Natural killer cell treated with Interleukin-12 subunit alpha and Interleukin-12 subunit beta and Interleukin-15 and Interleukin-18, amount 100 ng/mL, for 72 hours (primary cell): ENCODE results near the gene S1PR3. TPM values are rescaled to one million over a fixed set of nuclear protein-coding genes. Genes with fewer than 3 reads are reported as not detected.
"Not testable (repeated sequence)": the region's sequence is repeated elsewhere in the genome, so short reads cannot be mapped to it uniquely, and the experiment has no call there.

ENCODE experiments used
- ATAC-seq, 2 donors: fragments of 150-1000 bp; cut with Tn5 transposase in 1 of 2; sonication (Bioruptor Pico), chemical (Tn5 transposase) in 1 of 2; 2 replicates each; pipeline ENCODE4 v1.10.0; 2021
- DNase-seq: peaks from one replicate; pipeline ENCODE4 v3.0.0; 2022; ENCODE audit warnings: low spot score
- H3K27ac Mint-ChIP-seq, 2 donors: 1 replicate in 1 of 2; 2 replicates in 1 of 2; pipeline ENCODE4 v1.8.0; 2022; ENCODE audit warnings: mixed read lengths in 2 of 2, mild to moderate bottlenecking in 1 of 2, moderate library complexity in 1 of 2
- H3K27me3 Mint-ChIP-seq, 2 donors: 1 replicate in 1 of 2; 2 replicates in 1 of 2; pipeline ENCODE4 v1.8.0; 2022; ENCODE audit warnings: mixed read lengths in 2 of 2
- H3K36me3 Mint-ChIP-seq: one replicate; pipeline ENCODE4 v1.8.0; 2022; ENCODE audit warnings: mixed read lengths
- H3K4me1 Mint-ChIP-seq, 2 donors: 1 replicate in 1 of 2; 2 replicates in 1 of 2; pipeline ENCODE4 v1.8.0; 2022; ENCODE audit warnings: low read depth in 2 of 2, mixed read lengths in 2 of 2, mild to moderate bottlenecking in 1 of 2
- H3K4me3 Mint-ChIP-seq: one replicate; pipeline ENCODE4 v1.8.0; 2022; ENCODE audit warnings: mixed read lengths
- H3K9me3 Mint-ChIP-seq: 2 replicates; pipeline ENCODE4 v1.8.0; 2022; ENCODE audit warnings: mixed read lengths
- total RNA-seq, 2 donors: library from RNA; stranded (reverse); gene quantifications; one replicate each; pipeline ENCODE4 v1.2.3, GENCODE V29; 2022

The S1PR3 gene
- not detected for total RNA-seq

GRCh38 chr9:88991066-88992034 lies at the start of gene S1PR3:
Gene S1PR3 (plus strand): TSS chr9:88991468. CDS start chr9:89001201, 9,733 bp downstream.
- no peak for DNase-seq
- no peaks in the 10 kb centered on the region for H3K36me3 Mint-ChIP-seq
- ATAC-seq, result no peak
- H3K27me3 Mint-ChIP-seq, result peaks cover 55 to 71% of the 10 kb centered on the region in 2 donors
- H3K9me3 Mint-ChIP-seq, result no peaks in the 10 kb centered on the region
- H3K4me1 Mint-ChIP-seq, result peaks cover 9 to 12% of the 10 kb centered on the region in 2 donors
- no peak within 1 kb of the TSS for H3K4me3 Mint-ChIP-seq
- H3K27ac Mint-ChIP-seq, result no peak within 1 kb of the TSS

- not testable (repeated sequence) for DNase-seq, ATAC-seq
Measured at GRCh38 chr9:88941586-88941985, 49.7 kb upstream of the S1PR3 start.

DNA sequence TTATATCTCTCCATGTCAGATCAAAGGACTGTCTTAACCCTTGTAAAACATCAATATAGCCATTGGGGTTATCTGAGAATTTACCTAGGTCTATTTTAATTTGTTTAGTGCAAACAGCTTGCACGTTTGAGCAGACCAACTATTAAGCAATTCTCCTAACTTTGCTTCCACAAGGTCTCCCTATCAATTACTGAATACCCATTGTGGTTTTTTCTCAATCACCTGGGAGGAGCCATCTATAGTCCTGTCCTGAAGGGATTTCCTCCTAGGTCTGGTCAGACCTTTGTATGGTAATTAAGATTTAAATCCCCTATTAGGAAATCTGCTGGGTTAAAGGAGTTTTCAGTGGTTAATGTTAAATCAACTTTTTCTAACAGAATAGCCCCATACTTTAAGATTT lies 48.9 kb upstream of the S1PR3 start:
- no peaks in the 10 kb centered on the region for H3K9me3 Mint-ChIP-seq
- DNase-seq (no peak), ATAC-seq (no peak)
- H3K4me1 Mint-ChIP-seq, result no peaks in the 10 kb centered on the region
- peaks cover 22 to 44% of the 10 kb centered on the region in 2 donors for H3K27me3 Mint-ChIP-seq
- H3K36me3 Mint-ChIP-seq, result no peaks in the 10 kb centered on the region
- H3K4me3 Mint-ChIP-seq, result no peak overlapping the region
- no peak overlapping the region for H3K27ac Mint-ChIP-seq

More at GRCh38 chr9:88941586-88941985, 49.7 kb upstream of the S1PR3 start:
- H3K4me1 Mint-ChIP-seq, H3K36me3 Mint-ChIP-seq, H3K9me3 Mint-ChIP-seq, H3K27ac Mint-ChIP-seq, H3K4me3 Mint-ChIP-seq: not testable (repeated sequence)
- H3K27me3 Mint-ChIP-seq, result peaks cover 24 to 50% of the 10 kb centered on the region in 2 donors

GRCh38 chr9:88945636-88946333 lies 45.5 kb upstream of the S1PR3 start:
- Mint-ChIP-seq H3K36me3 (no peaks in the 10 kb centered on the region), H3K4me3 (no peak overlapping the region), H3K27ac (no peak overlapping the region), H3K4me1 (peaks cover 0 to 7% of the 10 kb centered on the region in 2 donors), H3K27me3 (peaks cover 34 to 48% of the 10 kb centered on the region in 2 donors), H3K9me3 (no peaks in the 10 kb centered on the region)
- no peak for ATAC-seq
- no peak for DNase-seq

DNA sequence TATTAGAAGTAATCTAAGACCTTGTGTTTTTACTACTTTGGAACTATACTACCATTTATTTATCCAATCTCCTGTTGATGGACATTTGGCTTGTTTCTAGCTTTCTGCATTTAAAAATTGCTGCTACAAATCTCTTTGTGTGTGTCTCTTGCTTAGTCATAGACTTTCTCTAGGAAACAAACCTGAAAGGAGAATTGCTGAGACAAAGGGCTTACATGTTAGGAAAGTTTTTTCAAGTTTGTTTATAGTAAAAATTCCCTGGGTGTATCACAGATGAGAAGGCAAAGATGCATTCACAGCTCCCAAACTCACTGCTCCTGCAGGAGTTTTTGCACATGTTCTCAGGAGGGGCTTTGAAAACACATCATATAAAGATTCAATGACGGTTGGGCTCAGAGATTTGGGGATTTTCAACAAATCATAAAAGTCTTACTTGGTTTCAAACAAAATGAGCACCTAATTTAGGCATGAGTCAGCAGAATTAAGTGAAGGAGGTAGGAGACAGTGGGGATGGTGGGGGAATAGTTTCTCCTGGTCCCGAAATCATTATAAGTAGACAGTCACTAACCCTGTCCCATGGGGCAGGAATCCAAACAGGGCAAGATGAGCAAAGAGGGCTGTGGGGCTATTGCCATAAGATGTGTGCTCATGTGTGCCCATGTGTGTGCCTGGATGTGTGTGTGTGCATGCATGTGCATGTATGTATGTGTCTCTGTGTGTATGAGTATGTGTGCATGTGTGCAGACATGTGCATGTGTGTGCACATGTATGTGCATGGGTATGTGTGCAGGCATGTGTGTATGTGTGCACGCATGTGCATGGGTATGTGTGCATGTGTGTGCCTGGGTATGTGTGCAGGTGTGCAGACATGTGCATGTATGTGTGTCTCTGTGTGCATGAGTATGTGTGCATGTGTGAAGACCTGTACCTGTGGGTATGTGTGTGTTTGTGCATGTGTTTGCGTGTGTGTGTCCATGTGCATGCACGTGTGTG lies 43.4 kb upstream of the S1PR3 start:
- no peak overlapping the region for H3K4me3 Mint-ChIP-seq
- no peak for ATAC-seq
- peaks cover 0 to 7% of the 10 kb centered on the region in 2 donors for H3K4me1 Mint-ChIP-seq
- peaks cover 34 to 49% of the 10 kb centered on the region in 2 donors for H3K27me3 Mint-ChIP-seq
- H3K36me3 Mint-ChIP-seq, result no peaks in the 10 kb centered on the region
- no peaks in the 10 kb centered on the region for H3K9me3 Mint-ChIP-seq
- DNase-seq, result no peak
- H3K27ac Mint-ChIP-seq, result no peak overlapping the region

DNA sequence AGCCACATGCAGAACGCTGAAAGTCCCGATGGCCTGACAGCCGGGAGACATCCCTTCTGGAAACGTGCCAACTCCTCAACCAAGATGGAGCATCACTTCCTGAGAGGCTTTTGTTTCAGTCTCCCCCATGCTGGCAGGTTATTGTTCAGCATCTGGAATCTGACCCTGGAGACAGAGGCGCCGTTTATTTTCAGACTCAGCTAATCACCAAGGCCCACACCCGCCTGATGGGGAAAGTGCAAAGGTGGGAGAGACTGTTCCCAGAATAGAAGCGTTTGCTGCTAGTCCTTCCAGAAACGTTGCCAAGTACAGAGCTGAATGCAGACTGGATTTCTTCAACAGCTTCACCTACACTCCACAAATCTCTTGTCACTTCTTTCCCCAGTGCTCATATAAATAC lies 41.8 kb upstream of the S1PR3 start:
- Mint-ChIP-seq H3K9me3 (no peaks in the 10 kb centered on the region), H3K27ac (no peak overlapping the region), H3K4me1 (peaks cover 0 to 7% of the 10 kb centered on the region in 2 donors), H3K36me3 (no peaks in the 10 kb centered on the region), H3K27me3 (peaks cover 36 to 42% of the 10 kb centered on the region in 2 donors), H3K4me3 (no peak overlapping the region)
- ATAC-seq, result no peak
- no peak for DNase-seq

DNA sequence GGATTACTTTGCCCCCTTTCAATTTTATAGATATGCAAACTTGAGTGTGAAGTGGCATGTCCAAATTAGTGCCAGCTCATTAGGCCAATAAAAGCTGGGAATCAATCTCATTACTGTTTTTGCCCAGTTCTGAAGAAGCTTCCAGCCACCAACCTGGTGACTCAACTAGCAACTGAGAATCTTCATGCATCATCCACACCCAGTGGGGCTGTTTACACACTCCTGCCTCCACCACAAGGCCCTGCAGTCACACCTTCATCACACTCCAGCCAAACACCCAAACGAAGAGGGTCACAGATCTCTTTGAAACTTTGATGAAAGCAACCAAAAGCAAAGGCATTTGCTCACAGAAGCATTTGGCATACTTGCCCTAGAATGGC lies 41.3 kb upstream of the S1PR3 start:
- ATAC-seq, result peak in 1 of 2 donors; percentile 67
- H3K27me3 Mint-ChIP-seq, result peaks cover 34 to 39% of the 10 kb centered on the region in 2 donors
- peaks cover 0 to 7% of the 10 kb centered on the region in 2 donors for H3K4me1 Mint-ChIP-seq
- no peaks in the 10 kb centered on the region for H3K9me3 Mint-ChIP-seq
- H3K36me3 Mint-ChIP-seq, result no peaks in the 10 kb centered on the region
- no peak overlapping the region for H3K4me3 Mint-ChIP-seq
- H3K27ac Mint-ChIP-seq, result no peak overlapping the region
- no peak for DNase-seq

- no peak for DNase-seq
- H3K27ac Mint-ChIP-seq, result no peak overlapping the region
- peaks cover 32 to 39% of the 10 kb centered on the region in 2 donors for H3K27me3 Mint-ChIP-seq
- ATAC-seq, result no peak
- H3K4me1 Mint-ChIP-seq, result peaks cover 0 to 7% of the 10 kb centered on the region in 2 donors
- H3K36me3 Mint-ChIP-seq, result no peaks in the 10 kb centered on the region
- H3K9me3 Mint-ChIP-seq, result no peaks in the 10 kb centered on the region
- H3K4me3 Mint-ChIP-seq, result no peak overlapping the region
Measured at GRCh38 chr9:88950341-88951154, 40.7 kb upstream of the S1PR3 start.

DNA sequence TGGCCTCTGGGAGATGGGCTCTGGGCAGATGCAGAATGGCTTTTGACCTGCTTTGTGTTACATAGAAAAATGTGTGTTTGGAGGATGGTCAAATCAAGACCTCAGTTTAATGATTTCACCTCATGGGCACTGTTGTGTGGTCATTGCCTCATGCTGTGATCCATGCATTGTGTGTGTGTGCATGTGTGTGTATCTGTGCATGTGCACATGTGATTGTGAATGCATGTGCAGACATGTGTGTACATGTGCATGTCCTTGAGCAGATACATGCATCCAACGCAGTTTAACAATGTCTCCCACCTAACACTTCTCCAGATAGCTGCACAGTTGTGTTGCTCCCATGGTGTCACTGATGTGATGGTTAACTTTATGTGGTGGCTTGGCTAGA lies 40.1 kb upstream of the S1PR3 start:
- H3K27ac Mint-ChIP-seq, result no peak overlapping the region
- H3K9me3 Mint-ChIP-seq, result no peaks in the 10 kb centered on the region
- H3K4me1 Mint-ChIP-seq, result peaks cover 0 to 7% of the 10 kb centered on the region in 2 donors
- H3K27me3 Mint-ChIP-seq, result peaks cover 30 to 39% of the 10 kb centered on the region in 2 donors
- no peaks in the 10 kb centered on the region for H3K36me3 Mint-ChIP-seq
- DNase-seq (no peak), ATAC-seq (no peak)
- no peak overlapping the region for H3K4me3 Mint-ChIP-seq

GRCh38 chr9:88952086-88952615 lies 39.1 kb upstream of the S1PR3 start:
- H3K9me3 Mint-ChIP-seq, result no peaks in the 10 kb centered on the region
- no peak for ATAC-seq
- H3K27me3 Mint-ChIP-seq, result peaks cover 31 to 48% of the 10 kb centered on the region in 2 donors
- no peaks in the 10 kb centered on the region for H3K36me3 Mint-ChIP-seq
- H3K4me3 Mint-ChIP-seq, result no peak overlapping the region
- peaks cover 2 to 7% of the 10 kb centered on the region in 2 donors for H3K4me1 Mint-ChIP-seq
- no peak for DNase-seq
- H3K27ac Mint-ChIP-seq, result no peak overlapping the region

- DNase-seq (no peak), ATAC-seq (peak in 1 of 2 donors; percentile 27)
- peaks cover 25 to 48% of the 10 kb centered on the region in 2 donors for H3K27me3 Mint-ChIP-seq
- H3K36me3 Mint-ChIP-seq, result no peaks in the 10 kb centered on the region
- H3K4me3 Mint-ChIP-seq, result no peak overlapping the region
- H3K4me1 Mint-ChIP-seq, result peaks cover 4 to 7% of the 10 kb centered on the region in 2 donors
- no peak overlapping the region for H3K27ac Mint-ChIP-seq
- H3K9me3 Mint-ChIP-seq, result no peaks in the 10 kb centered on the region
Measured at GRCh38 chr9:88952976-88953375, 38.3 kb upstream of the S1PR3 start.

GRCh38 chr9:88953381-88954029 lies 37.8 kb upstream of the S1PR3 start:
- no peak for DNase-seq
- no peak overlapping the region for H3K27ac Mint-ChIP-seq
- no peak overlapping the region for H3K4me3 Mint-ChIP-seq
- H3K27me3 Mint-ChIP-seq, result peaks cover 25 to 46% of the 10 kb centered on the region in 2 donors
- H3K4me1 Mint-ChIP-seq, result peaks cover 4 to 7% of the 10 kb centered on the region in 2 donors
- H3K9me3 Mint-ChIP-seq, result no peaks in the 10 kb centered on the region
- no peaks in the 10 kb centered on the region for H3K36me3 Mint-ChIP-seq
- ATAC-seq, result no peak
